IPS-NIHi7 (cell line): ENCODE results near the gene IL17RE.

Experiments used
- DNase-seq: peaks from one replicate; pipeline ENCODE4 v3.0.0; 2012; ENCODE audit warnings: mixed read lengths; ENCODE audit errors: extremely low spot score

Gene IL17RE

GRCh38 chr3:9951962-9952805 lies 49.5 kb downstream of the IL17RE start, which contains the start of gene PRRT3:
Gene PRRT3 (minus strand): TSS chr3:9952408. CDS start chr3:9950115, 2,293 bp downstream.
- DNase-seq, result peak; percentile 70

- DNase-seq, result peak; percentile 68
These were observed 52.4 kb downstream of the IL17RE start for GRCh38 chr3:9955067-9955502.

DNA sequence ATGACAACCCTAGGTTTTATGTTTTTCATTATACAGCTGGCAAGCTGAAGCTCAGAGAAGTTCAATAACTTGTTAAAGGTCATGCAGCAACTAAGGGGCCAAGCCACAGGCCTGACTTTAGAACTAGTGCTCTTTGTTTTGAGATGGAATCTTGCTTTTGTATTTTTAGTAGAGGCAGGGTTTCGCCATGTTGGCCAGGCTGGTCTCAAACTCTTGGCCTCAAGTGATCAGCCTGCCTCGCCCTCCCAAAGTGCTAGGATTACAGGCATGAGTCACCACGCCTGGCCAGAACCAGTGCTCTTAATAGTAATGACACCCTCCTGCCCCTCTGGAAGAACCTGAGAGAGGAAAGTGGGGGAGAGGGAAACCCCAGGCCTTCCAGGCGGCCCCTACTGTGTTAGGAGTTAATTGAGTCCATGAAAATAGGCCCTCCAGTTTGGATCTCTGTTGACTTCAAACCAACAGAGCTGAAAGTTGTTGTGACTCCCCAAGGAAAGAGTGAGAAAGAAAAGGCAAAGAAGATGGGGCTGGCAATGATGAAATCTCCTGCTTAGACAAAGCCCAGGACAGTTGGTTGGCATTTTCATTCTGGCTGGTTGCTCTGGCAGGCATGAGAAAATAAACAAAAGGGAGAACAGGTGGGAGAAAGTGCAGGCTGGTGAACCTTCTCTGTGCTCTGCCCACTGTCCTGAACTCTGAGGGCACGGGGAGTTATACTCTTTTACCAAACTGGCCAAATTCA lies 53.1 kb downstream of the IL17RE start:
- DNase-seq, result no peak

- no peak for DNase-seq
These were observed 54.6 kb downstream of the IL17RE start for GRCh38 chr3:9957214-9957613.

DNA sequence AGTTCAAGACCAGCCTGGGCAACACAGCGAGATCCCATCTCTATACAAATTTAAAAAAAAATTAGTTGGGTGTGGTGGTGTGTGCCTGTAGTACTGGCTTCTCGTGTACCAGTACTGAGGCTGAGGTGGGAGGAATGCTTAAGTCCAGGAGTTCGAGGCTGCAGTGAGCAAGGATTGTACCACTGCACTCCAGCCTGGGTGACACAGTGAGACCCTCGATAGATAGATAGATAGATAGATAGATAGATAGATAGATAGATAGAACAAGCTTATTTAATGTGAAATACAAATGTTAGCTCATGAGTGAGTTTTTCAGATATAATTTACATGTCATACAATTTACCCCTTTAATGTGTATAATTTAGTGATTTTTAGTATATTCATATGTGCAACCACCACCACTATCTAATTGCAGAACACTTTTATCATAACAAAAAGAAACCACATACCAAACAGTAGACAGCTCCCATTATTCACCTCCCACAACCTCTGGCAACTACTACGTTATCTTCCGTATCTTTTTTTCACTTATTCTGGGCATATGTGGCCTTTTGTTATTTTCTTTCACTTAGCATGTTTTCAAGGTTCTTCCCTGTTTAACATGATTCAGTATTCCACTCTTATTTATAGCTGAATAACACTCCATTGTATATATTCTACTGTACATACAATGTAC lies 62.7 kb downstream of the IL17RE start:
- no peak for DNase-seq
